ENCODE data around the gene WNT7A.

WNT7A gene

DNA sequence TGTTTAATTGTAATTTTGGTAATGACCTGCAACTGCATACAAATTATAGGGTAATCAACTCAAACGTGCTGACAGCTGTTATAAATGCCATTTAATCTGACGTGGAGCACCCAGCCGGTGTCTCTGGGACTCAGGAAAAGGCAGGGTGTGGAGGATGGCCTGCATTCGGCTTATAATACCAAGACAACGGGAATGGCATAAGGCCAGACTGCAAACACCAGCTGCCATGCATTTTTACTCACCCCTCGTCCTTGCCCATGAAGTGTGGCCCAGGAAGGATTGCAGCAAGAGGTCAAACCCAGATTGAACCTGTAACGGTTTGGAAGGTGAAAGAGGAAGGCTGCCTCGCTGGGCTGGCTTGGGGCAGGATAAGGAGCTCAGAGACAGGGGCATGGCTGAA lies 96.4 kb downstream of the WNT7A start:
- Histone ChIP-seq H3K9me3 (ENCODE audit: insufficient read depth, low read length, severe bottlenecking) (no peaks in the 10 kb centered on the region), H3K9ac (ENCODE audit: low read depth, low read length) (no peak overlapping the region), H3K27ac (ENCODE audit: low read length) (no peak overlapping the region), H3K4me2 (ENCODE audit: insufficient read depth, low read length) (no peak overlapping the region), H3K4me3 (ENCODE audit: low read depth in 1 of 2, low read length in 2 of 2) (no peak overlapping the region), H3K36me3 (ENCODE audit: insufficient read depth, low read length) (no peaks in the 10 kb centered on the region), H3K27me3 (ENCODE audit: insufficient read depth, low read length, poor library complexity) (peaks cover 11% of the 10 kb centered on the region), H4K20me1 (ENCODE audit: insufficient read depth, low read length) (no peaks in the 10 kb centered on the region; the same call in 1 of the 2 replicates), H2AFZ (ENCODE audit: low read depth, low read length) (no peak overlapping the region), H3K4me1 (ENCODE audit: insufficient read depth, low read length) (no peaks in the 10 kb centered on the region), H3K79me2 (ENCODE audit: insufficient read depth, low read length) (no peaks in the 10 kb centered on the region)
- DNase-seq: no peak
- ATAC-seq (ENCODE audit: insufficient read depth, low read depth): no peak
- TF ChIP-seq CTCF (IDR thresholded peaks at IDR 0.05; ENCODE audit: borderline replicate concordance, extremely low read depth, low read length, poor library complexity, severe bottlenecking): no peak
- no peak for TF ChIP-seq EZH2 (IDR thresholded peaks at IDR 0.05; ENCODE audit: borderline replicate concordance, low read depth, low read length, severe bottlenecking)

DNA sequence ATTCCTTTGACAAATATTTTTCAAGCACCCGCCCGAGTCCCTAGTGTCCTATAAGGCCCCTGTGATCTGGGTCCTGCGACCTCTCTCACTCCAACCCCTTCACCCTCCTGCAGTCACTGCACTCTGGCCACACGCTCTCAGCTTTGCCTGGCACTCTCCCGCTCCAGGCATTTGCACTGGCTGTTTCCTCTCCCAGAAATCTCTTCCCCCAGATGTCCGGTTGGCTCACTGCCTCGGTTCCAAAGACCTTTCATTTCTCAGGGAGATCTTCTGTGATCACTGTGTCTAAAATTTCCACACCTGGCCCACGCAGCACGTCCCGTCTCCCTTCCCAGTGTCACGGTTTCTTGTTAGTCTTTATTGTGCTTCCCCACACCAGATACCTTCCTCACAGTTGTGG lies 97.4 kb downstream of the WNT7A start:
- no peaks in the 10 kb centered on the region; the same call in 1 of the 2 replicates for H4K20me1 ChIP-seq (ENCODE audit: insufficient read depth, low read length)
- no peaks in the 10 kb centered on the region for H3K79me2 ChIP-seq (ENCODE audit: insufficient read depth, low read length)
- H3K4me1 ChIP-seq (ENCODE audit: insufficient read depth, low read length): no peaks in the 10 kb centered on the region
- H3K4me2 ChIP-seq (ENCODE audit: insufficient read depth, low read length): no peak overlapping the region
- no peak overlapping the region for H3K27ac ChIP-seq (ENCODE audit: low read length)
- TF ChIP-seq CTCF (IDR thresholded peaks at IDR 0.05; ENCODE audit: borderline replicate concordance, extremely low read depth, low read length, poor library complexity, severe bottlenecking) (no peak), EZH2 (IDR thresholded peaks at IDR 0.05; ENCODE audit: borderline replicate concordance, low read depth, low read length, severe bottlenecking) (no peak)
- H3K9ac ChIP-seq (ENCODE audit: low read depth, low read length): no peak overlapping the region
- H3K36me3 ChIP-seq (ENCODE audit: insufficient read depth, low read length): no peaks in the 10 kb centered on the region
- DNase-seq (no peak), ATAC-seq (ENCODE audit: insufficient read depth, low read depth) (no peak)
- H3K4me3 ChIP-seq (ENCODE audit: low read depth in 1 of 2, low read length in 2 of 2): no peak overlapping the region
- H3K27me3 ChIP-seq (ENCODE audit: insufficient read depth, low read length, poor library complexity): peaks cover 11% of the 10 kb centered on the region
- H2AFZ ChIP-seq (ENCODE audit: low read depth, low read length): no peak overlapping the region
- no peaks in the 10 kb centered on the region for H3K9me3 ChIP-seq (ENCODE audit: insufficient read depth, low read length, severe bottlenecking)

GRCh38 chr3:13781417-13781816 lies 98.5 kb downstream of the WNT7A start:
- H3K79me2 ChIP-seq (ENCODE audit: insufficient read depth, low read length): no peaks in the 10 kb centered on the region
- peaks cover 11% of the 10 kb centered on the region for H3K27me3 ChIP-seq (ENCODE audit: insufficient read depth, low read length, poor library complexity)

More at GRCh38 chr3:13781417-13781816, 98.5 kb downstream of the WNT7A start:
- no peak for ATAC-seq (ENCODE audit: insufficient read depth, low read depth)
- no peak for DNase-seq
- Histone ChIP-seq H4K20me1 (ENCODE audit: insufficient read depth, low read length) (no peaks in the 10 kb centered on the region; the same call in 1 of the 2 replicates), H3K4me2 (ENCODE audit: insufficient read depth, low read length) (no peak overlapping the region), H3K4me1 (ENCODE audit: insufficient read depth, low read length) (no peaks in the 10 kb centered on the region), H3K36me3 (ENCODE audit: insufficient read depth, low read length) (no peaks in the 10 kb centered on the region), H3K9ac (ENCODE audit: low read depth, low read length) (no peak overlapping the region), H2AFZ (ENCODE audit: low read depth, low read length) (no peak overlapping the region), H3K27ac (ENCODE audit: low read length) (no peak overlapping the region), H3K9me3 (ENCODE audit: insufficient read depth, low read length, severe bottlenecking) (no peaks in the 10 kb centered on the region), H3K4me3 (ENCODE audit: low read depth in 1 of 2, low read length in 2 of 2) (no peak overlapping the region)
- TF ChIP-seq EZH2 (IDR thresholded peaks at IDR 0.05; ENCODE audit: borderline replicate concordance, low read depth, low read length, severe bottlenecking) (no peak), CTCF (IDR thresholded peaks at IDR 0.05; ENCODE audit: borderline replicate concordance, extremely low read depth, low read length, poor library complexity, severe bottlenecking) (no peak)

Measured in DND-41 (cell line).